ENCODE results near the gene SLC6A9.

Gene SLC6A9

GRCh38 chr1:43983253-43983899 is 47.9 kb downstream of the SLC6A9 start:
- DNase-seq (ENCODE audit: low read depth in 2 of 2) = no peak

DNA sequence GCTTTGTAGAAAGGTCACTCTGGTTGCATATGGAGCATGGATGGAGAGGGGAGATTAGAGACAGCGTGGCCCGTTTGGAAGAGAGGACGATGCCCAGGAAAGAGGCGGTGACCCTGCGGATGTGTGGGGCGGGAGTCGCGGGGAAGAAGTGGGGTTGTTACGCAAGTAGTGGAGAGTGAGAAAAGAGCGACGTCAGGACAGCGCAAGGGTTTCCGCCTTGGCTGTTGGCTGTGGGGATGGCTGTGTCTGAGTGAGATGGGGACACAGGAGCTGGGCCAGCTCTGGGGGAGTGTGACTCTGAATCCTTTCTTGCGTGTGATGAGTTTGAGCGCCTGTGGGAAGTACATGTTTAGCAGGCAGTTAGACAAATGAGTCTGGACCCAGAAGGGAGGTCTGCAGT is 48.5 kb downstream of the SLC6A9 start:
- no peak for DNase-seq (ENCODE audit: low read depth in 2 of 2)

DNA sequence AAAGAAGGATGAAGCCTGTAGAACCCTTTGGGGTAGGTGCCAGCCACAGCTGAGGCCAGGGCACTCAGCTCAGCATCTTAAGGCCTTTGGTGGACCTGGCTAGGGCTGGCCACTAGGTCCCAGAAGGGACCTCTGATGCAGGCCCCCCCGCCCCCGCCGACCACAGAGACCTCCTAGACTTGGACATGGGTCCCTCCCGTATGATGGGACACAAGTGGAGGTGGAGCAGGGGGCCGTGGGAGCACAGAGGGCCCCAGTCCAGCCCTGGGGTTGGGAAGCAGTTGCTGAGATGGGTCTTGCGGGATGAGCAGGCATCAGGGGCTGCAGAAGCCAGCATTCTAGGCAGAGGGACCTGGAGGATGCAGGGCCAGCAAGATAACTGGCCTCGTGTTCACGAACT is 49.0 kb downstream of the SLC6A9 start:
- DNase-seq (ENCODE audit: low read depth in 2 of 2) = no peak

- no peak for DNase-seq (ENCODE audit: low read depth in 2 of 2)
Observed at GRCh38 chr1:43981636-43982035, 49.6 kb downstream of the SLC6A9 start.

DNA sequence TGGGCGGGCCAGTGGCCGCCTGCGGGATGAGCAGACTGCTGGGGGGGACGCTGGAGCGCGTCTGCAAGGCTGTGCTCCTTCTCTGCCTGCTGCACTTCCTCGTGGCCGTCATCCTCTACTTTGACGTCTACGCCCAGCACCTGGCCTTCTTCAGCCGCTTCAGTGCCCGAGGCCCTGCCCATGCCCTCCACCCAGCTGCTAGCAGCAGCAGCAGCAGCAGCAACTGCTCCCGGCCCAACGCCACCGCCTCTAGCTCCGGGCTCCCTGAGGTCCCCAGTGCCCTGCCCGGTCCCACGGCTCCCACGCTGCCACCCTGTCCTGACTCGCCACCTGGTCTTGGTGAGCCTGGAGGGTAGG is 50.1 kb downstream of the SLC6A9 start:
- no peak for DNase-seq (ENCODE audit: low read depth in 2 of 2)

GRCh38 chr1:43980255-43981134 is 50.8 kb downstream of the SLC6A9 start:
- no peak for DNase-seq (ENCODE audit: low read depth in 2 of 2)

DNA sequence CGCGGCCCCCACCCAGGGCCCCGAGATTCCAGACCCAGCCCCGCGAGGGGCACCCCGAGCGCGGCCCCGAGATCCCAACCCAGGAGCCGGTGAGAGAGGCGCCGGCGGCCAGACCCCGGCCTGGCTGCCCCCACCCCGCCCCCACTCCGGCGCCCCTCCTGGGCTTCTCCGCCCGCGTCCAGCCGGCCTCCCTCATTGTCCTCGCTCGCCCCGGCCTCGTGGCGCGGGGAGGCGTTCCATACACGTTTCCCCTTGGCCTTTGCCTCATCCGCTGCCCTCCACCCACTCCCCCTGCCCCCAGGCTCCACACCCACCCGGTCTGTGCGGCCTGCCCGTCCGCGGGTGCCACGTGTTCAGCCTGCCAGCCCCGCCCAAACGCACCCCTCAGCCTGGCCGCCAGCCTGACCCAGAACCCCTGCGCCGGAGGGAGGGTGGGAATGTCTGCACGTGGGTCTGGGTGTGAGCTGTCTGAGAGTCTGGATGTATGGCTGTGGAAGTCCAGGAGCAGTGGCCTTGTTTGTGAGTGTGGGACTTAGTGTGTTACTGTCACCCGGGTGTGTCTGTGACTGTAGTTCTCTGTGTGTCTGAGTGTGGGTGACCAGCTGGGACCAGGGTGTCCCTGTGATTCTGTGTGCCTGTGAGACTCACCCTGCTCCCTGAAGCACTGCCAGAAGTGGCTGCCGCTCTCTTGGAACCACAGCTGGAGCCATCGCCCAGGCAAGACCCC is 51.6 kb downstream of the SLC6A9 start:
- DNase-seq (ENCODE audit: low read depth in 2 of 2) = no peak

GRCh38 chr1:43979261-43979527 is 52.1 kb downstream of the SLC6A9 start:
- no peak for DNase-seq (ENCODE audit: low read depth in 2 of 2)

DNA sequence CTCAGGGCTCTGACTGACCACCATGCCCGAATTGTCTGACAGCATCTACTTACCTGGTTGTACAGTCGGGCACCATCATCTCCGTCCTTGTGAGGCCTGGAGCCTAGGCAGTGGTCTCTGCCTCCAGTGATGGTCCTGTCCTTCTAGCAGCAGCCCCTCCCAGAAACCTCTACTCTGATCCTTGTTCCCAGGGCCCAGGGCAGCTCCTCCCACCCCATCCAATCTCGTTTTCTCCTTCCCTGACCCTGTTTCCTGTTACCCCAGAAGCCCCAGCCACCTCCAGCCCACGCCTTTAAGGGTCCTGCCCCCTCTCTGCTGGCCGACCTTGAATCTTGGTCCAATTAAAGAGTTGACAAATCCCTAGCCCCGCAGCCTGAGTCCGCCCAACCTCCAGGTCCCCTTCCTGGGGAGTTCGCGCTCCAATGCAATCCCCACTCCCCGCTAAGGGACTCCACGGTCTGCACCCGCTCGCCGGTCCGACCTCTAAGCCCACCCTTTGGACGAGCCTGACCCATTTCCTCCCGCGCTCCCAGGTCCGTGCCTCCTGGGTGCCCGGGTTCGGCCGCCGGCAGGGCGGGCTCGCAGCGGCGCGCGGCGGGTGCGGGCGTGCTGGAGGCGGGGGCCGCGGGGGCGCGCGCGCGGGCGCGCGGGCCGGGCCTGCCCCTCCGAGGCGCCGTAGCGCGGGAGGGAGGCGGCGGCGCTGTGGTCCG is 52.6 kb downstream of the SLC6A9 start, which contains the start of gene B4GALT2:
Gene B4GALT2 (plus strand): TSS at position 660 of the 710 bp plus-strand sequence. CDS start 1,951 bp downstream, outside the sequence.
- DNase-seq (ENCODE audit: low read depth in 2 of 2) = no peak

- DNase-seq (ENCODE audit: low read depth in 2 of 2) = no peak
Observed at GRCh38 chr1:43978264-43978550, 53.1 kb downstream of the SLC6A9 start.

DNA sequence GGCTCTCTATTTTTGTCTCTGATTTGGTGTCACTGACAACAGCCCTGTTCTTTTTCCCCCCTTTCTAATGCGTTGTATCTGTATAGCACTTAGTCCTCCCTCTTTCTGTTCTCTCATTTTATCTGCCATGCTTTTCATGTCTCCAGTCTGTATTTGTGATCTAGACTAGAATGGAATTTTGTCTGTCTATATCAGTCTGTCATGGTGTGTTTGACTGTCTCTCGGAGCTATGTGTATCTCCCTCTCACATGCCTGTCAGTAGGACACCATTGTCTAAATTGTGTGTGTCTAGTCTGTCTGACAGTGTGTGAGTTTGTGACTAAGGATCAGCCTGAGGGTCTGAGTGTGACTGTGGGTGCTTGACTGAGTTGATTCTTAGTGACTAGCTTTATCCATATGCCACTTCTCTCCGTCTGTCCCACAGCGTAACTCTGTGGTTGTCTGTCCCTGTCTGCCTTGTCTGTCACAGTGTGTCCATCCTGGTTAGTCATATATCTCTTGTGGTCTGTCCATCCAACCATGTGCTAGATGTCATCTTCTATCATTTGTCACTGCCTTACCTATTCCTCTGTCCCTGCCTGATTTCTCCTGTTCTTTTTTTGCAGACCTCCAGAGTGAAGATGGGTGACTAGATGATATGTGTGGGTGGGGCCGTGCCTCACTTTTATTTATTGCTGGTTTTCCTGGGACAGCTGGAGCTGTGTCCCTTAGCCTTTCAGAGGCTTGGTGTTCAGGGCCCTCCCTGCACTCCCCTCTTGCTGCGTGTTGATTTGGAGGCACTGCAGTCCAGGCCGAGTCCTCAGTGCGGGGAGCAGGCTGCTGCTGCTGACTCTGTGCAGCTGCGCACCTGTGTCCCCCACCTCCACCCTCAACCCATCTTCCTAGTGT is 53.6 kb downstream of the SLC6A9 start:
- DNase-seq (ENCODE audit: low read depth in 2 of 2) = no peak

DNA sequence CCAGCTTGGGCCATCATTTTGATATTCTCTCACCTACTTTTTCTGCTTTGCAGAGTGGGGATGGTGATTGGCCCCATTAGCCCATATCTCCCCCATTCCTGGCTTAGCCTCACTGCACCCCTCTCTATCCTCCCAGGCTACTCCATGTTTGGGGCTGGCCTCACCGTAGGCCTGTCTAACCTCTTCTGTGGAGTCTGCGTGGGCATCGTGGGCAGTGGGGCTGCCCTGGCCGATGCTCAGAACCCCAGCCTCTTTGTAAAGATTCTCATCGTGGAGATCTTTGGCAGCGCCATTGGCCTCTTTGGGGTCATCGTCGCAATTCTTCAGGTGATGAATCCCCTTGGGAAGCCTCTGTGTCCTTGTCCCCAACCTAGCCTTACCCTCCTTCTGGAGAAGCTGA is 54.4 kb downstream of the SLC6A9 start:
- DNase-seq (ENCODE audit: low read depth in 2 of 2) = no peak

- no peak for DNase-seq (ENCODE audit: low read depth in 2 of 2)
Observed at GRCh38 chr1:43976045-43976444, 55.2 kb downstream of the SLC6A9 start.

- no peak for DNase-seq (ENCODE audit: low read depth in 2 of 2)
Observed at GRCh38 chr1:43975249-43975961, 55.9 kb downstream of the SLC6A9 start.

DNA sequence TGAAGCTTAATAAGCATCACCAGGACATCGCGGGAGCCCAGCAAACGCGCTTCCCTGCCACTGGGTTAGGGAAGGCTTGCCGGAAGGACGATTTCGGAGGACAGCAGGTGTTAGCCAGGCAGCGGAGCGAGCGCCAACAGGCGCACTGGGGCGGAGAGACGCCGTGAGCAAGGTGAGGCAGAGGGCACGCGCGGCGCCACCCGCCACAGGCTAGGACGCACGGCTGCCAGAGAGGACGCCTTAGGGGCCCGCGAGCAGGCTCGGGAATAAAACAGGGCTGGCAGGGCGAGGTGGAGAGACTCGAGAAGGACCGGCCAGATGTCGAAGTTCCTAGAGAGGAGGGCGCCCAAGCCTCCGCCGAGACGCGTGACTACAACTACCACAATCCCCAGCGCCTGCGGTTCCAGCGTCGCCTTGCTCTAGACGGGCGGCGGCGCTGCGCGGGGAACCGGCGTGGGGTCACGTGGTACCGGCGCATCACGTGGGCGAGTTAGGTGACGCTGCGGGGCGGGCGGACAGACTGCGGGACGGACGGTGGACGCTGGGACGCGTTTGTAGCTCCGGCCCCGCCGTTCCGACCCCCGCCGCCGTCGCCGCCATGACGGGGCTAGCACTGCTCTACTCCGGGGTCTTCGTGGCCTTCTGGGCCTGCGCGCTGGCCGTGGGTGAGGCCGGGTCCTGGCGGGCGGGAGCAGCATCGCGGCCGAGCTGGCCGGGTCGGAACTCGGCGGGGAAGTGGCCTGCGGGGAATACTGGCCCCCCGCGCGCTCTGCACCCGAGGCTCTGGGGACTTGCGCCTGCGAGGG is 56.6 kb downstream of the SLC6A9 start, which contains the start of gene ATP6V0B:
Gene ATP6V0B (plus strand): TSS at position 518 of the 806 bp plus-strand sequence. CDS start 81 bp downstream, at position 599.
- DNase-seq (ENCODE audit: low read depth in 2 of 2) = peak; percentile 88 to 90

- no peak for DNase-seq (ENCODE audit: low read depth in 2 of 2)
Observed at GRCh38 chr1:43973981-43974442, 57.2 kb downstream of the SLC6A9 start.

GRCh38 chr1:43971336-43971980 is 59.8 kb downstream of the SLC6A9 start:
- no peak for DNase-seq (ENCODE audit: low read depth in 2 of 2)

GRCh38 chr1:43970911-43971310 is 60.4 kb downstream of the SLC6A9 start:
- no peak for DNase-seq (ENCODE audit: low read depth in 2 of 2)

- no peak for DNase-seq (ENCODE audit: low read depth in 2 of 2)
Observed at GRCh38 chr1:43970502-43970901, 60.8 kb downstream of the SLC6A9 start.

Measured in activated CD8-positive, alpha-beta memory T cell treated with anti-CD3 and anti-CD28 coated beads for 4 hours (primary cell).